ENCODE data around the gene CASQ2.

Gene CASQ2

DNA sequence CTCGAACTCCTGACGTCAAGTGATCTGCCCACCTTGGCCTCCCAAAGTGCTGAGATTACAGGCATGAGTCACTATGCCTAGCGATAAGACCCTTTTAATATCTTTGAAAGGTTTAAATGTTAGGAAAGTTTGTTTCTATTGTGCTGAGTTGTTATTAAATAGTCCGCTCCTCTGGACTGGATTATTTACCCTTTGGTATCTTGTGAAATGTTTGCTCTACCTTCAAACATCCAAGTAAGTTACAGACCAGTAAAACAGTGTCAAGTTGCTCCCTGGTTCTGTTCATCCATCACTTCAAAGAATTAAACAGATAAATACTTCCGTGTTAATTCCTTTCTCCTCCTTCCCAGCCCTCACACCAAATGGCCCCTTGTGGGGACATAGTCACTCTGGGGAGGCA, 44.8 kb downstream of the CASQ2 start:
- Histone ChIP-seq H3K4me1 (ENCODE audit: low read length) (no peaks in the 10 kb centered on the region), H3K36me3 (replicated peaks; ENCODE audit: insufficient read depth, low read length) (no peaks in the 10 kb centered on the region), H2AFZ (ENCODE audit: low read length) (no peak overlapping the region), H3K27me3 (replicated peaks; ENCODE audit: insufficient read depth, low read length) (no peaks in the 10 kb centered on the region), H4K20me1 (ENCODE audit: insufficient read depth, low read length) (no peaks in the 10 kb centered on the region), H3K4me3 (ENCODE audit: low read length) (no peak overlapping the region), H3F3A (ENCODE audit: insufficient read depth, low read length) (no peaks in the 10 kb centered on the region), H3K27ac (ENCODE audit: low read length) (no peak overlapping the region), H3K4me2 (ENCODE audit: low read depth, low read length) (no peak overlapping the region), H3K9me2 (replicated peaks; ENCODE audit: insufficient read depth, low read length) (no peaks in the 10 kb centered on the region), H3K9me3 (replicated peaks; ENCODE audit: insufficient read depth, low read length) (no peaks in the 10 kb centered on the region), H3K9ac (ENCODE audit: low read length) (no peak overlapping the region), H3K79me2 (ENCODE audit: low read length) (no peaks in the 10 kb centered on the region)
- TF ChIP-seq EZH2 (optimal IDR thresholded peaks at IDR 0.05; ENCODE audit: low read depth, low read length) (no peak), EZH2phosphoT487 (IDR thresholded peaks at IDR 0.05; ENCODE audit: low read length) (no peak)
- TF ChIP-seq, protein P1, sequence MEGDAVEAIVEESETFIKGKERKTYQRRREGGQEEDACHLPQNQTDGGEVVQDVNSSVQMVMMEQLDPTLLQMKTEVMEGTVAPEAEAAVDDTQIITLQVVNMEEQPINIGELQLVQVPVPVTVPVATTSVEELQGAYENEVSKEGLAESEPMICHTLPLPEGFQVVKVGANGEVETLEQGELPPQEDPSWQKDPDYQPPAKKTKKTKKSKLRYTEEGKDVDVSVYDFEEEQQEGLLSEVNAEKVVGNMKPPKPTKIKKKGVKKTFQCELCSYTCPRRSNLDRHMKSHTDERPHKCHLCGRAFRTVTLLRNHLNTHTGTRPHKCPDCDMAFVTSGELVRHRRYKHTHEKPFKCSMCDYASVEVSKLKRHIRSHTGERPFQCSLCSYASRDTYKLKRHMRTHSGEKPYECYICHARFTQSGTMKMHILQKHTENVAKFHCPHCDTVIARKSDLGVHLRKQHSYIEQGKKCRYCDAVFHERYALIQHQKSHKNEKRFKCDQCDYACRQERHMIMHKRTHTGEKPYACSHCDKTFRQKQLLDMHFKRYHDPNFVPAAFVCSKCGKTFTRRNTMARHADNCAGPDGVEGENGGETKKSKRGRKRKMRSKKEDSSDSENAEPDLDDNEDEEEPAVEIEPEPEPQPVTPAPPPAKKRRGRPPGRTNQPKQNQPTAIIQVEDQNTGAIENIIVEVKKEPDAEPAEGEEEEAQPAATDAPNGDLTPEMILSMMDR (IDR thresholded peaks at IDR 0.05; ENCODE audit: low read length) = no peak
- no peak for DNase-seq

DNA sequence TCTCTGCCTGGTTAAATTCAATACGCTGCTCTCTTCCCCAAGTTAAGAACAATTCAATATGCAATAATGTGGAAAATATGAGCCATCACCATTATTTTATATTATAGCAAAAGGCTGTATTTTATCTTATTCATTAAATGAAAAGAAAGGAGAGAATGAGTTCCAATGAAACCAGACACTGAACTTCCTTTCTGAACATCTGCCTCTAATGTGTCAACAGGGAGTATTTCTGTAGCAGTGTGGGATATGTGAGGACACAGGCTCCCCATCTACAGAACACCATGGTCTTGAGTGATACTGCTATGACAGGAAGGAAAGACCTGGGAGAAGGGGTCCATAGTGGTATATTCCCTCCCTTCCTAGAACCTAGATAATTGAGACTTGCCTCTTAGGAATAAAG, 46.3 kb downstream of the CASQ2 start:
- TF ChIP-seq EZH2 (optimal IDR thresholded peaks at IDR 0.05; ENCODE audit: low read depth, low read length) = no peak
- TF ChIP-seq, protein P1 (IDR thresholded peaks at IDR 0.05; ENCODE audit: low read length) = no peak
- no peak for TF ChIP-seq EZH2phosphoT487 (IDR thresholded peaks at IDR 0.05; ENCODE audit: low read length)
- Histone ChIP-seq H3K27me3 (replicated peaks; ENCODE audit: insufficient read depth, low read length) (no peaks in the 10 kb centered on the region), H3K27ac (ENCODE audit: low read length) (no peak overlapping the region), H4K20me1 (ENCODE audit: insufficient read depth, low read length) (no peaks in the 10 kb centered on the region), H3K4me3 (ENCODE audit: low read length) (no peak overlapping the region), H3K4me1 (ENCODE audit: low read length) (no peaks in the 10 kb centered on the region), H3K4me2 (ENCODE audit: low read depth, low read length) (no peak overlapping the region), H3K79me2 (ENCODE audit: low read length) (no peaks in the 10 kb centered on the region), H3K9me2 (replicated peaks; ENCODE audit: insufficient read depth, low read length) (no peaks in the 10 kb centered on the region), H3K9me3 (replicated peaks; ENCODE audit: insufficient read depth, low read length) (no peaks in the 10 kb centered on the region), H3F3A (ENCODE audit: insufficient read depth, low read length) (no peaks in the 10 kb centered on the region), H2AFZ (ENCODE audit: low read length) (no peak overlapping the region), H3K9ac (ENCODE audit: low read length) (no peak overlapping the region), H3K36me3 (replicated peaks; ENCODE audit: insufficient read depth, low read length) (no peaks in the 10 kb centered on the region)
- no peak for DNase-seq

DNA sequence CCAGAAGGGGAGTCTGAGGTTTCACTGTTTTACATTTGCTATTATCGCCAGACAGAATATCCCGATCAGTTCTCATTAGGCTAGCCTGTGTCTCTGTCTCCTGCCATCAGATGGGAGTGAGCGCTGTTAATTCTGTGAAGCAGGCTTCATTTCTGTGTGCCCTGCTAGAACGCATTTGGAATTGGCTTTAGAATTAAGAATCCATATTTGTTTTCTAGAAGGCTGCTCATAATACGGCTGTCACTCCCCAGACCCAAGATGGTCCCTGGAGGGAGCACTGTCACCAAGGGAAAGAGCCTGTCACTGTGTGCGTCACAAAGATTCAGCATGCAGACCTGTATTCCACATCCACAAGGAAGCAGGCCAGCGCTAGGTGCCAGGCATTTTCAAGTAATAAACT, 49.2 kb downstream of the CASQ2 start:
- no peaks in the 10 kb centered on the region for H4K20me1 ChIP-seq (ENCODE audit: insufficient read depth, low read length)
- TF ChIP-seq EZH2 (optimal IDR thresholded peaks at IDR 0.05; ENCODE audit: low read depth, low read length) = no peak
- no peak for TF ChIP-seq EZH2phosphoT487 (IDR thresholded peaks at IDR 0.05; ENCODE audit: low read length)
- TF ChIP-seq, protein P1 (IDR thresholded peaks at IDR 0.05; ENCODE audit: low read length) = no peak
- no peak overlapping the region for H3K27ac ChIP-seq (ENCODE audit: low read length)
- H3K9ac ChIP-seq (ENCODE audit: low read length) = no peak overlapping the region
- no peaks in the 10 kb centered on the region for H3K9me2 ChIP-seq (replicated peaks; ENCODE audit: insufficient read depth, low read length)
- no peaks in the 10 kb centered on the region for H3K79me2 ChIP-seq (ENCODE audit: low read length)
- H3K9me3 ChIP-seq (replicated peaks; ENCODE audit: insufficient read depth, low read length) = no peaks in the 10 kb centered on the region
- DNase-seq = no peak
- H3K4me3 ChIP-seq (ENCODE audit: low read length) = no peak overlapping the region
- no peak overlapping the region for H2AFZ ChIP-seq (ENCODE audit: low read length)
- H3K27me3 ChIP-seq (replicated peaks; ENCODE audit: insufficient read depth, low read length) = no peaks in the 10 kb centered on the region
- no peaks in the 10 kb centered on the region for H3F3A ChIP-seq (ENCODE audit: insufficient read depth, low read length)
- H3K4me2 ChIP-seq (ENCODE audit: low read depth, low read length) = no peak overlapping the region
- no peaks in the 10 kb centered on the region for H3K4me1 ChIP-seq (ENCODE audit: low read length)
- H3K36me3 ChIP-seq (replicated peaks; ENCODE audit: insufficient read depth, low read length) = no peaks in the 10 kb centered on the region

All from MM.1S (cell line).